Measurements from ENCODE around the gene RCVRN. TPM values are rescaled to one million over a fixed set of nuclear protein-coding genes. Genes with fewer than 3 reads are reported as not detected.
A peak's percentile ranks its signal among the peaks of the same experiment; 100 is the strongest.

The RCVRN gene
- total RNA-seq, 4 donors from 2014 or later: 0.06 to 1.1 (median 0.24) TPM

GRCh38 chr17:9872852-9873251, 32.2 kb downstream of the RCVRN start:
- no peak overlapping the region for H3K4me3 ChIP-seq (ENCODE audit: low read depth, poor library complexity, severe bottlenecking)
- intact Hi-C loops (cut with DNase I; ENCODE audit: low total_unique reads): no loop called here
- DNase-seq (ENCODE audit: low spot score in 2 of 2): peak in 1 of 2 donors; percentile 37
- TF ChIP-seq POLR2A (IDR thresholded peaks at IDR 0.05) (no peak), CTCF (IDR thresholded peaks at IDR 0.05) (no peak)
- 52 to 66% methylated on average over 6 of the region's 6 CpGs for WGBS, 2 donors

- TF ChIP-seq CTCF (IDR thresholded peaks at IDR 0.05) (no peak), POLR2A (IDR thresholded peaks at IDR 0.05) (no peak)
- DNase-seq (ENCODE audit: low spot score in 2 of 2): no peak
- H3K4me3 ChIP-seq (ENCODE audit: low read depth, poor library complexity, severe bottlenecking): no peak overlapping the region
- 51 to 52% methylated on average over 3 of the region's 3 CpGs for WGBS, 2 donors
- intact Hi-C loops (cut with DNase I; ENCODE audit: low total_unique reads): no loop called here
Observed at GRCh38 chr17:9868552-9868951, 36.5 kb downstream of the RCVRN start.

DNA sequence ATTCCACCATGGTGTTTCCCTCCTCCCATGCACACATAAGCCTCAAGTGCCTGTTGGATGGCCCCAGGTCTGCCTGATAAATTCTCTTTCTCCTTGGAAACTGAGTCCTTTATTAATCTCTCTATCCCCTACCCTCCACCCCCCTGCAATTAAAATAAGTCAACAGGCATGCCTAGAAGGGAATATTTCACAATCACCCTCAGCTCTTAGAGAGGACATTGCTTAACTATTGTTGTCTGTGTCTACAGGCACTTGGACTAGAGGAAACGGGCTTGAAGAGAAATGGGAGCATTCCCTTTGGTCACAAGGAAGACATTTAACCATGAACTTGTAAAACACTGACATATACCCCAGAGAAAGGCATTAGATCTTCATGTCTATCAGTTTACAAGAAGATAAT, 39.5 kb downstream of the RCVRN start:
- DNase-seq (ENCODE audit: low spot score in 2 of 2): peak in 1 of 2 donors; percentile 14
- no peak overlapping the region for H3K4me3 ChIP-seq (ENCODE audit: low read depth, poor library complexity, severe bottlenecking)
- intact Hi-C loops (cut with DNase I; ENCODE audit: low total_unique reads): no loop called here
- 54 to 67% methylated on average over 1 of the region's 1 CpG for WGBS, 2 donors
- TF ChIP-seq POLR2A (IDR thresholded peaks at IDR 0.05) (no peak), CTCF (IDR thresholded peaks at IDR 0.05) (no peak)

- WGBS, 2 donors: 68 to 74% methylated on average over 4 of the region's 4 CpGs
- intact Hi-C loops (cut with DNase I; ENCODE audit: low total_unique reads): no loop called here
- no peak overlapping the region for H3K4me3 ChIP-seq (ENCODE audit: low read depth, poor library complexity, severe bottlenecking)
- peak in 1 of 2 donors; percentile 9 for DNase-seq (ENCODE audit: low spot score in 2 of 2)
- no peak for TF ChIP-seq POLR2A (IDR thresholded peaks at IDR 0.05)
- TF ChIP-seq CTCF (IDR thresholded peaks at IDR 0.05): no peak
Observed at GRCh38 chr17:9862949-9863348, 42.1 kb downstream of the RCVRN start.

- intact Hi-C loops (cut with DNase I; ENCODE audit: low total_unique reads): no loop called here
- peak in 1 of 2 donors; percentile 32 for DNase-seq (ENCODE audit: low spot score in 2 of 2)
- no peak for TF ChIP-seq POLR2A (IDR thresholded peaks at IDR 0.05)
- no peak for TF ChIP-seq CTCF (IDR thresholded peaks at IDR 0.05)
- WGBS, 2 donors: 76 to 77% methylated on average over 1 of the region's 1 CpG
- H3K4me3 ChIP-seq (ENCODE audit: low read depth, poor library complexity, severe bottlenecking): no peak overlapping the region
Observed at GRCh38 chr17:9862220-9862619, 42.9 kb downstream of the RCVRN start.

- intact Hi-C loops (cut with DNase I; ENCODE audit: low total_unique reads): no loop called here
- TF ChIP-seq POLR2A (IDR thresholded peaks at IDR 0.05): no peak
- no peak for TF ChIP-seq CTCF (IDR thresholded peaks at IDR 0.05)
- H3K4me3 ChIP-seq (ENCODE audit: low read depth, poor library complexity, severe bottlenecking): no peak overlapping the region
- WGBS, 2 donors: 66 to 93% methylated on average over 7 of the region's 7 CpGs
- DNase-seq (ENCODE audit: low spot score in 2 of 2): peak in 1 of 2 donors; percentile 56
Observed at GRCh38 chr17:9860851-9861250, 44.2 kb downstream of the RCVRN start.

Measured in lower leg skin (tissue), 4 donors.